ENCODE measurements around the gene CTNNA3.

- TF ChIP-seq, protein P1, sequence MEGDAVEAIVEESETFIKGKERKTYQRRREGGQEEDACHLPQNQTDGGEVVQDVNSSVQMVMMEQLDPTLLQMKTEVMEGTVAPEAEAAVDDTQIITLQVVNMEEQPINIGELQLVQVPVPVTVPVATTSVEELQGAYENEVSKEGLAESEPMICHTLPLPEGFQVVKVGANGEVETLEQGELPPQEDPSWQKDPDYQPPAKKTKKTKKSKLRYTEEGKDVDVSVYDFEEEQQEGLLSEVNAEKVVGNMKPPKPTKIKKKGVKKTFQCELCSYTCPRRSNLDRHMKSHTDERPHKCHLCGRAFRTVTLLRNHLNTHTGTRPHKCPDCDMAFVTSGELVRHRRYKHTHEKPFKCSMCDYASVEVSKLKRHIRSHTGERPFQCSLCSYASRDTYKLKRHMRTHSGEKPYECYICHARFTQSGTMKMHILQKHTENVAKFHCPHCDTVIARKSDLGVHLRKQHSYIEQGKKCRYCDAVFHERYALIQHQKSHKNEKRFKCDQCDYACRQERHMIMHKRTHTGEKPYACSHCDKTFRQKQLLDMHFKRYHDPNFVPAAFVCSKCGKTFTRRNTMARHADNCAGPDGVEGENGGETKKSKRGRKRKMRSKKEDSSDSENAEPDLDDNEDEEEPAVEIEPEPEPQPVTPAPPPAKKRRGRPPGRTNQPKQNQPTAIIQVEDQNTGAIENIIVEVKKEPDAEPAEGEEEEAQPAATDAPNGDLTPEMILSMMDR (IDR thresholded peaks at IDR 0.05 in 2 of 3, conservative IDR thresholded peaks at IDR 0.05 in 1 of 3; ENCODE audit: borderline replicate concordance in 1 of 3, insufficient read depth in 1 of 3, low read depth in 2 of 3, low read length in 2 of 3): no peak
- TF ChIP-seq POLR2A (IDR thresholded peaks at IDR 0.05; ENCODE audit: borderline replicate concordance, extremely low read depth, insufficient read depth, insufficient read length) (no peak), ZNF274 (IDR thresholded peaks at IDR 0.05; ENCODE audit: low read depth, low read length) (no peak)
Measured at GRCh38 chr10:67151471-67151870, 544.5 kb downstream of the CTNNA3 start.
